M059J (cell line): ENCODE measurements around the gene JOSD2. TPM values are rescaled to one million over a fixed set of nuclear protein-coding genes. Genes with fewer than 3 reads are reported as not detected.

Experiments
- DNase-seq: peaks from one replicate; pipeline ENCODE4 v3.0.0-alpha.2; 2012; ENCODE audit warnings: low read depth
- total RNA-seq: library from RNA; depleted of rRNA; stranded (reverse); fragments of >200 nt; shearing (Covaris generic); gene quantifications from 2 replicates; pipeline ENCODE4 v1.2.3, GENCODE V29; 2014; rRNA removed

Gene JOSD2, protein sequence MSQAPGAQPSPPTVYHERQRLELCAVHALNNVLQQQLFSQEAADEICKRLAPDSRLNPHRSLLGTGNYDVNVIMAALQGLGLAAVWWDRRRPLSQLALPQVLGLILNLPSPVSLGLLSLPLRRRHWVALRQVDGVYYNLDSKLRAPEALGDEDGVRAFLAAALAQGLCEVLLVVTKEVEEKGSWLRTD
- total RNA-seq: 9.4 and 33.7 TPM in 2 replicates

DNA sequence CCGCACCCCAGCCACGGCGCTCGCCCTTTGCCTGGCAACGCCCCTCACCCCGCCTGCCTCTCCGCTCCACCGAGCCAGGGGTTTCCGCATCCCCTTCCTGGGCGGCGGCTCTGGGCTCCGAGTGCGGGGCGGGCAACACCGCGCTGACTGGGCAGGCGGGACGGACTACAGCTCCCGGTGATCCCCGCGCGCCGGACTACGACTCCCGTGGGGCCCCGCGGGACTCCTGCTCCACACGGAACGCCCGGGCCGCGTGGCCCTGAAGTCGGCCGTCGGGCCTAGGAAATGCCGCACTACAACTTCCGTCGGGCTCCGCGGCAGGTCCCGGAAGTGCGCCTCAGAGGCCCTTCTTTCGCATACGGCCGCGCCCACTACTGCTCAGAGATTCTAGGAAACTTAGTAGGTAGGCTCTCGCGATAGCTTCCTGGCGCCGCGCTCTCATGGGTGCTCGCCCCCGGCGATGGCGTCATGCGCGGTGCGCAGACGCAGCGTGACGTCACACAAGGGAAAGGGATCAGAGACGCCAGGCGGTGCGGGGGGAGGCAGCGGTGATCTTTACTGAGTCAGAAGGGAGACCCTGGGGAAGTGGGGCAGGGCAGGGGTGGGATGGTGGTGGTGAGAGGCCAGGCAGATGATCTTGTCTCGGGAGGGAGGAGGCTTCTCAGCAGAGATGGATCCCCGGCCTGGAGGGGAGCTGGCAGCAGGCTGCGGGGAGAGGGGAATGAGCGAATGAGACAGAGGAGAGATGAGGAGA, at the start of gene JOSD2:
TSS of gene JOSD2 (minus strand) at position 123 of the 754 bp plus-strand sequence. CDS start 760 bp downstream, outside the sequence.
- DNase-seq: peak; percentile 99

DNA sequence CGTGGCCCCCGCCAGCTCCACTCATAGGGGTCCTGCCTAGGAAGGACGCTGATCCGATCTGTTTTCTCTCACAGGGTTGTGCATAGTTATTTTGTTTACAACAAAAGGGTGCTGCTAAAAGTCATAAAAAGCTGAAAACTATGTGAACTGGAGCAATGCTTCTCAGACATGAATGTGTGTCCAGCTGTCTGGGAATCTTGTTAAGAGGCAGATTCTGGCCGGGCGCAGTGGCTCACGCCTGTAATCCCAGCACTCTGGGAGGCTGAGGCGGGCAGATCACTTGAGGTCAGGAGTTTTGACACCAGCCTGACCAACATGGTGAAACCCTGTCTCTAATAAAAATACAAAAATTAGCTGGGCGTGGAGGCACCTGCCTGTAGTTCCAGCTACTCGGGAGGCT, 48.6 kb upstream of the JOSD2 start:
- DNase-seq: no peak

DNA sequence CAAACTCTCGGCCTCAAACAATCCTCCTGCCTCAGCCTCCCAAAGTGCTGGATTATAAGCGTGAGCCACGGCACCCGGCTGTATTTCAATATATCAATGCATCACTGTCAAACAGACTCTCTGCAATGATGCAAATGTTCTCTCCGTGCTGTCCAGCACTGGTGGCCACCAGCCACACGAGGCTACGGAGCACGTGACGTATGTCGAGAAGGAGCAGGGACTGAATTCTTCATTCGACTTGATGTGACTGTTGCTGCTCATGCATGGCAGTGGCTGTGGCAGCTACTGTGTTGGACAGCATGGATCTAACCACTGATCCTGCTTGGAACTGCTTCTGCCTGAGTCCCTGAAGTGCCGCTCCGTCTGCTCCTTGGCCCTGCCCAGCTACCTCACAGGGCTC, 47.5 kb upstream of the JOSD2 start:
- no peak for DNase-seq

DNA sequence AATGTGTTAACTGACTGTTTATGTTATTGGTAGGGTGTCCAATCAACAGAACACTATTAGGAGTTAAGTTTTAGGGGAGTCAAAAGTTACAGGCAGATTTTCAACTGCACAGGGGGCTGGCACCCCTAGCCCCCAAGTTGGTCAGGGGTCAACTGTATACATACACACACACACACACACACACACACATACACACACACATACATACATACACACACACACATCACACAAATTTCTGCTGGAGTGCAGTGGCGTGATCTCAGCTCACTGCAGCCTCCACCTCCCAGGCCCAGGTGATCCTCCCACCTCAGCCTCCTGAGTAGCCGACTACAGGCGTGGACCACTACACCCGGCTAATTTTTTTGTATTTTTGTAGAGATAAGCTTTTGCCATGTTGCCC, 47.0 kb upstream of the JOSD2 start:
- no peak for DNase-seq

DNA sequence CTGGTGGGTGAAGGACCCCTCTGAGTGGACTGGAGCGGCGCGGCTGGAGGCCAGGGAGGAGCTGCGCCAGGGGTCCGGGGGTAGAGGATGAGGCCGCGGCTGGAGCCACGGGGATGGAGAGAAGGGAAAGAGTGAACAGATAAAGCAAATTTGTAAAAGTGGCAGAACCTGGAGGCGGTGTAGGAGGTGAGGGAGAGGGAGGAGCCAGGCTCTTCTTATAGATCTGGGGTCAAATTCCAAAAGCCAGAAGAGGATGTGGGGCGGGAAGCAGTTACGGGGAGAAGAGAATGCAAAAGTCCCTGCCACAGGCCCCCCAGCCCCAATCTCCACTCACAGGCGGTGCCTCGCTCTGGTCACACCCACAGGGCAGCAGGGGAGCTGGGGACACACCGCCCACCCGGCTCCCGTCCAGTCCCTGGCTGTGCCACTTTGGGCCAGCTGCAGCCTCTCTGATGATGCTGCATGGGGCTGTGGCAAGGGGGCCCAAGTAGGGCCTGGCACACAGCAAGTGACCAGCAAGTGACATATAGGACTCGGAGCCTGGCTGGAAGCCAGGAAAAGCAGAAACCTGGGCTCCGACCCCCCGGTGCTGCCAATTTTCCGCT, 46.1 kb upstream of the JOSD2 start:
- DNase-seq: no peak

DNA sequence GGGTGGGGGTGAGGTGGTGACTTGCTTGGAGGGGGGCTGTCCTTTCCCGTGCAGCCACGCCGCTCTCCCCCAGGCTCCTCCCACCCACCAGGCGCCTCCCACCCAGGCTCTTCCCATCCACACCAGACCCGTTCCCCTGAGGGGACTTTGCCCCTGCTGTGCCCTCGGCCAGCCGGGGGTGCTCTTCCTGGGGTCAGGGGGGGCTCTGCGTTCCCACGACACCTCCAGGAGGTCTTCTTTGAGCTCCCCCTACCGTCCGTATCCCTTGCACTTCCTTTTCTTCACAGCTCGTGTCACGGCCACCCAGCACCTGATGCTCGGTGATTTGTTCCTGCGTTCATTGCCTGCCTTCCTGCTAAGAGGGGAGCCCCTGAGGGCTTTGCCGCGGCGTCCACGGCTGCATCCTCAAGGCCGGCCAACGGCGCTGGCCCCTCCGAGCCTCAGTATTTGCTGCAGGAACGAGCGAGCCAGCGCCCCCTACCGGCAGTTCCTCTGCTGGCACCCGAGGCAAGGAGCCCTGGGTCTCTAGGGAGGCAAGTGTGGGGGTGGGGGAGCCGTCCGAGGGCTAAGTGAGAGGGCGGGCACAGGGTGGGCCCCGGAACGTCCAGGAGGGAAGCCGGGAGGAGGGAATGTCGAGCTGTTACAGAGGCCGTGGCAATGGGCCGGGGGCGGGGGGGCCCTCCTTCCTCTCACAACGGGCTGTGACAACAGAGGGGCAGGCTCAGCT, 45.5 kb upstream of the JOSD2 start:
- DNase-seq: peak; percentile 43

DNA sequence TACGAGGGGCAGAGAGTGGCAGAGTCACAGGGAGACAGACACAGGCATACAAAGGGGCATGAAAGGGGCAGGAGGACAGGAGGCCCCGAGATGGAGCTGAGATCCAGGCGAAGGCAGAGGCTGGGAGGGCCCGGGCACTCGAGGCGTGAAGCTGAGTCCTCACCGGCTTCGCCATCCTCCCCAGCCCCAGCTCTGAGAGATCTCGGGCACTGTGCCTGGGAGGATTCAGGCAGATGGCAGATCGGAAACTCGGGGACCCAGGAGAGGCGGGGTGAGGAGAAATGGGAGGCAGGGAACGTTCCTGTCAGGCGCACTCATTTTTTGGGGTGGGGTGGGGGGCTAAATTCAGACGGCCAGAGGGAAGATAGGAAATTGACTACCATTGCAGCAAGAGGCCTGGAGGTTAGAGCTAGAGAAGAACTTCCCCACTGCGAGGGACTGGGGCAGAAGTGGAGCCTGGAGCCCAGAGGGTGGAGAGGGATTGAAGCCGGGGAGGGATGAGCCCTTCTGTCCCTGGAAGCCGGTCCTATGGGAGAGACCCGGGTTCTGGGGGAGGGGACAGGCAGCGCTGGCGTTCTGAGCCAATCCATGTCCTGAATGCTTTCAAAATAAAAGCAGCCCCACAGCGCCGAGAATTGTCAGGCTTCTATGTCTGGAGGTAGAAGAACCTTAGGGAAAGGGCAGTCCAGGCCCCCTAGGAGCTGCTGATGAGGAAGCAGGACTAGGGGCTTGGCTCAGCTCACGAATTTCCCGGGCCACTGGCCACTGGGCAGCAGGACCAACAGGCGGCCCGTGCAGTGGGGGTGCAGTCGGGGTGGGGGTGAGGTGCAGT, 44.7 kb upstream of the JOSD2 start:
- DNase-seq: no peak

DNA sequence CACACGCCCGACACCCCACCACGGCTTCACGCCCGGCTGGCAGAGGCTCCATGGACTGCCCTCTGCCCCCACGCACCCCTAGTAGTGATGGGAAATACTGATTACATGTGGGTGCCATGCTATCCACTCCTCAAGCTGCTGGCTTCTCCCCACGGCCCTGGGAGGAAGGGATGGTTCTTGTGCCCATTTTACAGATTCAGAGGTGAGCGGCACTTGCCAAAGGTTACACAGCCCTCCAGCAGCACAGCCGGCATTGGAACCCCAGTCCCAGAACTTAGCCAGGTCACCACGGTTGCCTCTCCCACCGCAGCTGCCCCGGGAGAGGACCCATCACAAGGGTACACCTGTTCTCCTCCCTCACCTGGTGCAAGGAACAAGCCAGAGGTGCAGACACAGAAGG, 44.0 kb upstream of the JOSD2 start:
- no peak for DNase-seq

DNA sequence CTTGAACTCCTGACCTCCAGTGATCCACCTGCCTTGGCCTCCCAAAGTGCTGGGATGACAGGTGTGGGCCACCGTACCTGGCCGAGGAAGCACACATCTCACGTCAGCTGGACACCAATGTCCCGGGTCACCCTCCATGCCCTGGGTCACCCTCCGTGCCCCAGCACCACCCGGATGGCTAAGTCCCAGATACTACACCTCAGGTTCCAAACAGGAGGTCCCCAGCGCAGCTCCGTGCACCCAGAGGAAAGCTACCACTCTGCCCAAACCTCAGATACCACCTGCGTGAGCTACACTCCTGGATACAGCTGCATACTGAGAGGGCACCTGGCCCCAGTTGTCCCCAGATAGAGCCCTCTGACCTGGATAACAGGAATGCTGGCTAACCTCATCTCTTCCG, 43.2 kb upstream of the JOSD2 start:
- no peak for DNase-seq

DNA sequence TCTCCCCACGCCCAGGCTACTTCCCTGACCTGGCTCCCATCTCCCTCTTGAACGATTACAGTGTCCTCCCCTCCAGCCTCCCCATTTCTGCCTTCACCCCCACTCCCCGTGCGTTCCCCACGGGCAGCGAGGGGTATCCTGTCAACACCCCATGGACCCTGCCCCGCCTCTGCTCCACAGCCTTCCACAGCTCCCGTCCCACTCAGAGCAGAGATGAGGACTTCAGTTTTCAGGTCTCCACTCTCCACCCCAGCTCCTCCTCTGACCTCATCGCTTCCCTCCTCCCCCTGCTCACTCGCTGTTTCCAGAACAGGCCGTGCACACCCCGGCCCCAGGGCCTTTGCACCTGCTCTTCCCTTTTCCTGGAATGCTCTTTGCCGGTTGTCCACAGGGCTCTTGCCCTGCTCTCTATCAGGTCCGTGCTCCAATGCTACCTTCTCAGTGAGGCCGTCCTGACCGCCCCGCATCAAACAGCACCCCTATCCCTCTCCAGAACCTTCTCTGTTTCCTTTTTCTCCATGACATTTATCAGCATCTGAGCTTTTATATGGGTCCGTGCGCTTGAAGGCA, 42.2 kb upstream of the JOSD2 start:
- no peak for DNase-seq

DNA sequence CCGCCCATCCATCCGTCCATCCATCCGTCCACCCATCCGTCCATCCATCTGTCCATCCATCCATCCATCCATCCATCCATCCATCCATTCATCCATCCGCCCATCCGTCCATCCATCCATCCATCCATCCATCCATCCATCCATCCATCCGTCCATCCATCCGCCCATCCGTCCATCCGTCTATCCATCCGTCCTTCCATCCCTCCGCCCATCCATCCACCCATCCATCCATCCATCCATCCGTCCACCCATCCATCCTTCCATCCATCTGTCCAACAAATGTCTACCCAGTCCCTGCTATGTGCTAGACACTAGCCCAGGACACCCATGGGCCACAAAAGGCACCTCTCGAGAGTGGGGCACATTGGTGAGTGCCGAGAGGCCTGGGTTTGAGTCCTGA, 41.5 kb upstream of the JOSD2 start:
- DNase-seq: no peak

DNA sequence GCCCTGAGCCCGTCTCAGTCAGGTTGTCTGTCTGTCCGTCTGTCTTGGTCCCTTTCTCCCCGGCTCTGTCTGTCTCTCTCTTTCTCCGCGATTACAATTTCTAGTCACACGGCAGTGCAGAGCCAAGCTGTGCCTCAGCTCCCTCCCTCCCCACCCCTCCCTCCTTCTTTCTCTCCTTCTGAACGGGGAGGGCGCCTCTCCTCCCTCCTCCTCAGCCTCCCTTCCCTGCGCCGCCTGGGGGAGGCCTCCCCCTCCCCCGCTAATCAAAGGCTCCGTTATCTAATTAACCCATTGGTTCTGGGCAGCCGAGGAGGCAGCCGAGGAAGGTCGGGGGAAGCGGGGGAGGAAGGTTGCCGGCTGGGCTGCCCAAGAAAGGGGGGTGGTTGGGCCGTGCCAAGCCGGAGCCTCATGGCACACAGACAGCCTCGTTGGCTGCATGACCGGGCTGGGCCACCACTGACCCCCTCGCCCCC, 40.8 kb upstream of the JOSD2 start:
- DNase-seq: no peak

DNA sequence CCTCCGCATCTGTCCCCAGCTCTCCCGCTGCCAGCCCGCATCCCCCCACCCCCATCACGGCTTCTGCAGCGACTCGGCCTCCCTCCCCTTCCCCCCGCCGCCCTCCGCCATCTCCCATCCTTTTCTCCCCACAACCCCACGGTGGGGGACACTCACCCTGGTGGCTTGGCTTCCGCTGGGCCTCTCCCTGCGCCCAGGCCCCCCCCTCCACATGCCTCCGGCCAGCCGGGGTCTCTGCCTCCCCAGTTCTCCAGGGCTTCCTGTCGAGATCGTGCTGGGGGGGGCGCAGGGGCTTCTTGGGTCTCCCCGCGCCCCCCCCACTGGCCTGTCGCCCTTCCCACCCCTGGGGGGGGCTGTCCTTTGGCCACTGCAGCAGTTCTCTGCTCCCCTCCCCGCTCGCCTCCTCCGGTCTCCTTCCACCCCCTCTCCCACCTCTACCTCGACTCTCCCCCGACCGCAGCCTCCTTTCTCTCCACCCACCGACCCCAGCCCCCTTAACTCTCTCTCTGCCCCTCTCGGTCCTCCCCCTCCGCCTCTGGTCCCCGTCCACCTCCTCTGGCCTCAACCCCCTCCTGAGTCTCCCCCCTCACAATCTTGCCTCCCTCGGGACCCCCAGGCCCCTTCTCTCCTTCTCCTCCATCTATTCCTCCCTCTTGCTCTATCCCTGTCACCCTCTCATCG, 40.2 kb upstream of the JOSD2 start:
- no peak for DNase-seq

DNA sequence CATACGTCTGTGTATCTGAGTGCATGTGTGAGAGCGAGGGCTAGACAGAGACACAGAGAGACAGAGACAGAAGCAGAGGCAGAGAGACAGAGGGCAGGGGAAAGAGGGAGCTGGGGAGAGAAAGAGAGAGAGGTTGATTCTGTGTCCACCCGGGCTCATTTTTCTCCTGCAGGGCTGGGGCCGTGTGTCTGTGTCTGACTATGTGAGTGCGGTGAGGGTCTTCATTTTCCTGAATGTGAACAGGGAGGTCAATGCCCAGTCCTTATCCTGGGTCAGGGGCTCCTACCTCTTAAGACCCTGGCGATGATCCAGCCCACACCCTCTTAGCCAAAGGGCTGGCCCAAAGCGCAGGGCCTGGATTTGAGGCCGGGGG, 39.6 kb upstream of the JOSD2 start:
- DNase-seq: no peak

DNA sequence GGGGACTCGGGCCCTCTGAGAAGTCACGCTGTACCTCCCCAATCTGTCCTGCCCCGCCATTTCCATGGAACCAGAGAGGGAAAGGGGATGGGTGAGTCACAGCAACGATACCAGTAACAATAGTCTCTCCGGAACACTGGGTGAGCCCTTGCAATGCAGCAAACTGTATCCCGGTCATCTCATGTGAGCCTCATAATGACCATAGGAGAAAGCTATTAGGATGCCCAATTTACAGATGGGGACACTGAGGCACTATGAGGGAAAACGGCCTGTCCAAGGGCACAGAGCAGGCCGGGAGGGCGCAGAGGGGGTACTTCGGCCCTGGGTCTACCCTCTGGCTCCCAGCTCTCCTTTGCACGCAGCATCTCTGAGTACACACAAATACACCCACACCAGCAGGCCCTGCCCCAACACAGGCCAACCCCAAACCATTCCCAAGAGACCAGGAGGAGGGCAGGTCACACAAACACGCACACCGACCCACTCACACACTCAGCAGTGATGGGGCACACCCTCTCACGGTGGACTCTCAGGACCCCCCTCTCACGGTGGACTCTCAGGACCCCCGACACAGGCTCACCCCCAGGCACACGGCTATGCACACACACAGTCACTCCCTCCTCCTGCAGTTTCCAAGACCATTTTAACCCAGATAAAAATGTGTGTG, 39.1 kb upstream of the JOSD2 start:
- DNase-seq: no peak

DNA sequence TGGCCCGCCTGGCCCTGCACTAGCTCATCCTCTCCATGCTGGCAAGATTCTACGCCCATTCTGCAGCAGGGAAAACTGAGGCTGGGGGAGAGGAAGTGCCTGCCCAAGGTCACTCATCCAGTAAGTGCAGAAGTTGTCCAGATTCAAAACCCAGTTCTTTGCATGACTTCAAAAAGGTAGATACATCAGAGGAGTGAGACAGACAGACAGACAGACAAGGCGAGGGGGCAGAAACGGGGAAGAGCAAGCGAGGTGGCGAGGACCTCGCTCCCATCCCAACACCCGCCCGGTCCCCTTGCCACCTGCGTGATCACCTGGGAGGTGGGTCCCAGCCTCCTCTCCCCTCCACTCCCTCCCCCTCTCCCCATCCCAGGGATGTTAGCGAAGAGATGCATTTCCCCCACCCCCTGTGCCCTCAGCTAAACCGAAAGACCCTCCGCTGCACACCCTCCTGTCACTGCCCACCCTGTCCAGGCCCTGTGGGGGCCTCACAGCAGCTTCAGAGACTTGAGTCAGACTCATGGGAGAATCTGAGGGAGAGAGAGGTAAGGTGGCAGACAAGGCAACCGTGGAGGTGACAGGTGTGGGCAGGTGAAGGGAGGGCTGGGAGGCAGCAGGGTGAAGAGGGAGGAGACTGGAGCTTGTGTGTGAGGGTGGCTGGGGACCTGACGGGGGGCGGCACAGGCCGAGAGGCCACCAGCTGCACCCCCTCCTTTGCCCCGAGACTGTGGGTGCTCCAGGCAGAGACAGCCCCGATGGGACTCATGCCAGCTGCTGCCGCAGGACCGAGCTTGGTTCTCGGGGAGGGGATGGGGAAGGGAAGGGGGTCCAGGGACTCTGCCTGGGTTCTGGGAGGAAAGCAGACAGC, 38.3 kb upstream of the JOSD2 start:
- DNase-seq: no peak

DNA sequence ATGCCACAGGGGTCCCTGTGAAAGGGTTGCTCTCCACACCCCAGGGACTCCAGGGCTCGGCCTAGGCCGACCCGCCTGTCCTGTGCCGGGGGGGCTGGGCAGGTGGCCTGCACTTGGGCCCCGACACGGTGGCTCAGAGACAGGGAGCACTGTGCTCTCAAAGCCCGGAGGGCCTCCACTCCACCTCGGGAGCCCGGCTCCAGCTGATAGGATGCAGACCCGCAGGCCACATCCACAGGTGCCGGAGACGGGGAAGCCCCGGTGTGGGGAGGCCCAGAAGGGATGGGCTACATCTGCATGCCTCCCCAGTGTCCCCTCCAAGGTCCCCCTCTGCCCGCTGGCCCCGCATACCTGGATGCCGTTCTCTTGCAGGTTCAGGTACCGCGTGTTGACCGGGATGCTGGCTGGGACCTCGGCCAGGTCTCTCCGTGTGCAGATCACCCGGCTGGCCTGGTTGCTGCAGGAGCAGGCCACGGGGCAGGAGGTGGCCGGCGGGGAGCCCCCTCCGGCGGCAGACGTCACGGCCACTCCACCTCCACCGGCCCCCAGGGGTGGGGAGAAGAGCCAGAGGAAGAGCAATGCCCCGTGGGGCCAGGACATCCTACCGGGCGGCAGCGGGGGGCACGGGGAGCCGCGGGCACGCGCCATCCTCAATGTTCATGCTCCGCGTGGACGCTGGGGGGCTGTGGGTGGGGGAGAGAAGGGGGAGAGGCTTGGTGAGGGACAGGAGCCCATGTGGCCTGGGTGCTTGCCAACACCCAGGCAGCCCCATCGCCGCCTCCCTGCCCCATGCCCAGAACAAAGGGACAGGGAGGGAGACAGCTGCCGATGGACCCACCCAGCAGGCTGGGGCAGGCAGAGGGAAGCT, 37.4 kb upstream of the JOSD2 start:
- no peak for DNase-seq
